CD4-positive, alpha-beta T cell treated with Interleukin-17A for 1 hour (primary cell): Measurements from ENCODE around the gene AGMO.

Experiments used
- DNase-seq: peaks from one replicate; pipeline ENCODE4 v3.0.0-alpha.2; 2020

Gene AGMO

GRCh38 chr7:15389073-15389472 lies 172.7 kb downstream of the AGMO start:
- no peak for DNase-seq

GRCh38 chr7:15378494-15379145 lies 183.2 kb downstream of the AGMO start:
- no peak for DNase-seq

GRCh38 chr7:15376600-15376999 lies 185.2 kb downstream of the AGMO start:
- no peak for DNase-seq

GRCh38 chr7:15370441-15370840 lies 191.4 kb downstream of the AGMO start:
- no peak for DNase-seq

- no peak for DNase-seq
These were observed 193.2 kb downstream of the AGMO start for GRCh38 chr7:15368653-15369052.

GRCh38 chr7:15367897-15368296 lies 193.9 kb downstream of the AGMO start:
- no peak for DNase-seq

- DNase-seq, result no peak
These were observed 203.7 kb downstream of the AGMO start for GRCh38 chr7:15358112-15358511.

- DNase-seq, result no peak
These were observed 209.2 kb downstream of the AGMO start for GRCh38 chr7:15352421-15353206.

GRCh38 chr7:15345216-15345615 lies 216.6 kb downstream of the AGMO start:
- no peak for DNase-seq

- no peak for DNase-seq
These were observed 220.0 kb downstream of the AGMO start for GRCh38 chr7:15341817-15342216.

- DNase-seq, result no peak
These were observed 225.7 kb downstream of the AGMO start for GRCh38 chr7:15336146-15336545.

- no peak for DNase-seq
These were observed 226.4 kb downstream of the AGMO start for GRCh38 chr7:15335390-15335789.

- no peak for DNase-seq
These were observed 227.1 kb downstream of the AGMO start for GRCh38 chr7:15334536-15335263.

- no peak for DNase-seq
These were observed 228.9 kb downstream of the AGMO start for GRCh38 chr7:15332956-15333355.

- DNase-seq, result no peak
These were observed 230.9 kb downstream of the AGMO start for GRCh38 chr7:15330943-15331342.

GRCh38 chr7:15327001-15327400 lies 234.8 kb downstream of the AGMO start:
- DNase-seq, result no peak

- DNase-seq, result no peak
These were observed 235.7 kb downstream of the AGMO start for GRCh38 chr7:15326044-15326644.

- DNase-seq, result no peak
These were observed 238.3 kb downstream of the AGMO start for GRCh38 chr7:15323550-15323949.

- DNase-seq, result no peak
These were observed 244.6 kb downstream of the AGMO start for GRCh38 chr7:15317215-15317614.

GRCh38 chr7:15315678-15316077 lies 246.1 kb downstream of the AGMO start:
- DNase-seq, result no peak

- DNase-seq, result no peak
These were observed 246.9 kb downstream of the AGMO start for GRCh38 chr7:15314922-15315321.

GRCh38 chr7:15313361-15313760 lies 248.5 kb downstream of the AGMO start:
- no peak for DNase-seq

GRCh38 chr7:15309872-15310271 lies 251.9 kb downstream of the AGMO start:
- DNase-seq, result no peak

- DNase-seq, result no peak
These were observed 253.0 kb downstream of the AGMO start for GRCh38 chr7:15308821-15309220.
